HG02678 (cell line): ENCODE data around the gene LRMDA.

ENCODE experiments used
- ATAC-seq: cut with Tn5 transposase; IDR thresholded peaks from one replicate; pipeline ENCODE4 v1.9.1; 2021; ENCODE audit warnings: mild to moderate bottlenecking, moderate library complexity; ENCODE audit not compliant: unreplicated experiment

LRMDA gene

DNA sequence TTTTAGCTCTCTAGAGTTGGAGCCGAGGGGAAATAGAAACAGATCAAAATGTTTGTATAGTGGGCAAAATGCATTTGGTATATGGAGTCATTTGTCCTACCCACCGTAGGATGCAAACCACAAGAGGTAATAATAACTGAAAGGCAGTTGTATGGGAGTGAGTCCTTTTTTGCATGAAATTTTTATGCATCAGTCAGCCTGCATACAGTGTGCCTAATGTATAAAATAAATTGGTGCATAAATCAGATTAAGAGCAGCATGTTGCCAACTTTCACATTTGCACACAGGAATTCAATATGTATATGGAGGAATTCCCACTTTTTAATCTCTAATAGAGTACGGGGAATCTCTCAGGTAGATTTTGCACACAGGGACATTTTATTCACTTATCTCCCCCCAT, 262.8 kb downstream of the LRMDA start:
- ATAC-seq = no peak

DNA sequence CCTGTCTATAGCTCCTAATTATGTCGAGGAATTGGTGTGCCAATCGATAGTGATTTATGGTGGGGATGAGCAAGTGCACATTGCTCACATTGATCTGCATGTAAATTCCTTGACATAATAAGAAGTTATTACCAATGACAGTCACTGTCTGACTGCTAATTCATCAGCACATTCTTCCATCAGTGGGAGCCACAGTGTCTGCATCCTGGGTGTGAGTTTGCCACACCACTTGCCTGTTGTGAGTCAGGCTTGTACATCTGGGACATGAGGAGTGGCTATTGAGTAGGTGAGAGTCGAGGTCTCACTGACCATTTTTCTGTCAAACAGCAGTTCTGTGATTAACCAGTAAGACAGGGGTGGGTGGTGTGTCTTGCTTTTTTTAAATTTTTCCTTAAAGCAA, 263.4 kb downstream of the LRMDA start:
- ATAC-seq = no peak

DNA sequence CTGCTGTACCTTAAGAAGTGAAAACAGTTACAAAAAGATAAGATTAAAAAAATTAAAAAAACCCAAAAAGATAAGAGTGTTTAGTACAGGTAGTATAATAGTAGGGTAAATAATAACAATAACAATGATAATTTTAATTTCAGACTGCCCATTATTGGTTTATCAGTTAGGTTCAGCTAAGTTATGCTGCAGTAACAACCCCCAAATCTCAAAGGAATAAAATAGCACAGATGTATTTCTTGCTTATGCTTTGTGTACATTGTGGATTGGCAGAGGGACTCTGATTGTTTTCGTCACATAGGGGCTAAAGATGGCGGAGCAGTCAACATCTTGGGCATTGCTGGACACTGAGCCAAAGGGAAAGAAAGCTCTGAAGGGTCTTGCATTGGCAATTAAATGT, 264.6 kb downstream of the LRMDA start:
- no peak for ATAC-seq

DNA sequence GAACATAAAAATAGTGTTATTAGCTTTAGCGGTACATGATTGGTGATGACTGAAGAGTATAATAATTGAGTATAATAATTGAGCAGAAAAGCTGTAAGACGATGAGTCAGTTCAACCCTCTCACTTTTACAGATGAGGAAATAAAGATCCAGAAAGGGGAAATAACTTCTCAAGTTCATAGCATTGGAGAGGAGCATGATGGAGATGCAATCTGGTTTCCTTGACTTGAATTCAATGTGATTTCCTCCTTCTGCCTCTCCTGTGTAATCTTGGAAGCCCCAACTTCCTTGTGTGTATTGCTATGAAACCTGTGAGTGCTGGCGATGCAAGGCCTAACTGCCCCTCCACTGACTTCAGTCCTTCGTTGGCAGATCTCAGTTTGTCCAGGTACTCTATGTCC, 265.1 kb downstream of the LRMDA start:
- ATAC-seq = no peak

DNA sequence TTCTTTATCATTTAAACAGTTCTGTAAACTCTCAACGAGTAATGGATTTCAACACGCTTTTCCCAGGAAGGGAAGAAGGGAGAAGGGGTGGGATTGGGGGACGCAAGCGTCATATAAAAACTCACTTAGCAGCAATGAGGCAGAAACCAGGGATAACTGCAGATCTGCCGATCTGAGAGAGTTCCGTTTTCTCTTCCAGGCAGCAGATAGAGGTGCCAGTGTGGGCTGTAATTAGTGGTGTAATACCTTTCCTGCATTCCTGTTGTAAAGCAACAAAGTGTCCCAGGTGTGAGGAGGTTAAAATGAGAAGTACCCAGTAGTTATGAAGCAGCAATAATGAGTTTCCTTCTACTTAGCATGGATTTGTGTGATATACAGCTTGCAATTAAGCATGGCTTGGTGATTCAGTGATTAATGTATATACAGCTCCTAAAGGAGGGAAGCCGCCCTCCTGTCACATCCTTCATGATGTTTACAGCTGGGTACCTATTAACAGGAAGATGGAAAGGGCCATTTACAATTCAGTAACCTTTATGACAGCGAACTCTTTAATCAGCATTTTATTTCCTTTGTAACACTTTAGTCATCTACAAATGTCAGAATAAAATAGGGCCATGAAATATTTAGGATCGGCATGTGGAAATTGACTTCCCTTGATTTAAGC, 271.9 kb downstream of the LRMDA start:
- ATAC-seq = no peak

DNA sequence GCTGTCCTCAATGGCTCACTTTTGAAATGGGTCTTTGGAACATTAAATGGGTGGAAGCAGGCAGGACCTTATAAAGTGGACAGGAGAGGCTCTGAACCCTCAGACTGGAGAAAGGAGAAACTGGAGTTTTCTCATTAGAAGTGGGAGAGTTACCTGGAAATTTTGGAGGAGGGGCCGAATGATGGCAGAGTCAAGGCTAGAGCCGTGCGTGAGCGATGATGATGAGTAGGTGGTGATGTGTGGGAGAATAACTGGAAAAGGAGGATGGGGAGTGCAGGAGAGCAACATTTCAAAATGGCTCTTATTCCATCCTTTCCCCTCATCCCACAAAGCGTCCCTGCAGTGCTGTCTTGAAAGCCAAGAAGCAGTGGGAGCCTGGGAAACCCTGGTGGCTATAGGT, 274.0 kb downstream of the LRMDA start:
- no peak for ATAC-seq

DNA sequence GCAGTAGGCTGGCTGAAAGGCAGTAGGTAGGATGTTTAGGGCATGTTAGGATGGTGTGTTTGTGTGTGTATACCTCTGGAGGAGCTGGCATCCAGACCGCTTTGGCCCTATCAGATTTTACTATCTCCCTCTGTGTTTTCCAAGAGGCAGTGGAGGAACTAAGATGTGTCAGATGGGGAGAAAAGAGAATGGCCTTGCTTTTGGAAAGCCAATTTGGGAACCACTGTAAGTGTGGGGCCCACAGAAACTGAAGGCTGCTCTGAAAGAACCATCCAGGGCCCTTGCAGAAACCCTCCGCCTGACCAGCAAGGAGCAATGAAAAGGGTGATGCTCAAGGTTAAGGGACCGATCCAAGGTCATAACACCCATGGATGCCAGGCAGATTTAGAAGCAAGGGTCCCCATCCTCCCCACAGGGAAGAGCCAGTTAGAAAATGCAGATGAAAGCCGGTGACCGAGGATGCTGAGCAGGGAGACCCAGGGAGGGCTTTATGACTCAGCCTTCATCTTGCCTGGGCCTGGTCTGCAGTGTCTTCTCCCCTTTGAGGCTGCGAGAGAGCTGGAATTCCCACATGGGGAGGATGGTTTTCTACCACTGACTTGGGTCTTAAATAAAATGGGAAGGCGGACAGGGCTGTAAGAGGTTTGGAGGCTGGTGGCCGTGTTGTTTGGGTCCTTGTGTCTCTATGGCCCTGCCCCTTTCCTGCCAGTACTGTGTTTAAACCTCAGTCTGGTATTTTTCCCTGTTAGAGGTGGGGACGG, 275.8 kb downstream of the LRMDA start:
- no peak for ATAC-seq

DNA sequence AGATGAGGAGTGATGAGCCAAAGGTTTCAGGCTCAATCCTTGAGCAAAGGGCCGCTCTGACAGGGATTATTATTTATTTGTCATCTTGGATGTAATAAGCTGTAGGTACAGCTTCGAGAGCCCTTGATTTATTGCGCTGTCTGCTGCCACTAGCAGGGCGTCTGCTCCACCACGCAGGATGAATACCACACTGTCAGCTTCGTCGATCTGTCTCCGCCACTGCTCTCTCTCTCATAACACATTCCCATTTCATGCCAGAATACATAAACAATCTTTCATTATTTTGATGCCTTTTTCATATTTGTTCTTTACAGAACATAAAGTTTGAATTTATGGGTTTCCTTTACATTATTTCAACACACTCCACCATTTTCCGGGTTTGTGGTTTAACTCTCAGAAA, 276.6 kb downstream of the LRMDA start:
- ATAC-seq = no peak

DNA sequence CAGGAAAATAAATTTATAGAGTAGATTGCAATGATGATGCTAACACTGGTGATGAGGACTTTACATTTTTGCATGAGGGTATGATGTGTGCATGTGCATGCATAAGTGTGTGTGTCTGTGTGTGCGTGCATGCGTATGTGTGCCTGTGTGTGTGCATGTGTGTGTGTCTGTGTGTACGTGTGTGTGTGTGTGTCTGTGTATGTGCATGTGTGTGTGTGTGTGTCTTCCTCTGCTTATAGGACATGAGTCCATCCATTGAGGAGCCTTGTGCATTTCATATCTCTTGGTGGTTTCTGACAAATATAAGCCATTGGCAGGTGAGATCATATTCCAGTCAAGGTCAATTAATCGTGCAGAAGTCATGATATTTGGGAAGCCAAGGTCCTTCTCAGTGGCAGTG, 277.8 kb downstream of the LRMDA start:
- ATAC-seq = no peak

DNA sequence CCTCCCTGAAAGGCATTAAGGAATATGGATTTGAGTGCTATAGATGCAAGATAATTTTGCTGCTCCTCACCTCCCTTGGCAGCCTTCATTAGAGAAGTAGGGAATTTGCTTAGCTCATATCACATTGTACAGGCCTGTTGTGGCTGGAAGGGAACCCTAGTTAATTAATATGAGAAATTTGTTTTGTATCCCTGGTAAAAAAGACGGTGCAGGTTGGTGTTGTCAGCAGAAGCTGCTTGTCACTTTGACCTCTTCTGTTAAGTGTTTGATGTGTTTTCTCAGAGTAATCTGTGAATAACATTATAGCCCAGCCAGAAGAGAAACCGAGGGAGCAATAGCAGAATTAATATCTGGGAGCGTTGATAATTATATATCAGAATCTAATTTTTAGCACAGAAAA, 278.4 kb downstream of the LRMDA start:
- no peak for ATAC-seq

DNA sequence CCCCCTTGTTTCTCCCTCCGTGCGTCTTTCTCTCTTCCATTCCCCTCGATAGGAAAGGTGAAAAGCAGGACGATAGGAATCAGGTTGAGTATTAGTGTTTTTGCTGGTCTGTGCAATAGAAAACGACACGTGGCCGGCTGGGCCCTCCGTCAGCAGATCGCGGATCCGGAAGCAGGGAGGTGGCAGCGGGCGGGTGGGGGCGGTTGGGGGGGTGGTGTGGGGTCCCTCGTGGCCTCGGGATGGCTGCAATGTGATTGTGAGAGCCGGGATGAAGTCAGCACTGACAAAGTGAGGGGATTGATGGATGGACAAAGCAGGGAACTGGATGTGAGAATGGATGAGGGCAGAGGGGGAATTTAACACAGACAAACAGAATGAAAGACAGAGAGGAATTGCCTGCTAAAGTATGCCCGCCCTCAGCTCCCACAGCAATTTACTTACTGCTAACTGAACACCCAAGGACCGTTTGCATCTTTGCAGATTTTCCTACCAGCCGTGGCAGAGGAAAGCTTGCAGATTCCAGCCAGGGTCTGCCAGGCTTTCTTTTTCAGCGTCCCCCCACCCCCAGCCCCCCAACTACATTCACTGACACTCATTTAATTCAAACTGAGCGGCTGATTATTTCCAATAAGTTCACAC, 280.9 kb downstream of the LRMDA start:
- ATAC-seq = no peak

DNA sequence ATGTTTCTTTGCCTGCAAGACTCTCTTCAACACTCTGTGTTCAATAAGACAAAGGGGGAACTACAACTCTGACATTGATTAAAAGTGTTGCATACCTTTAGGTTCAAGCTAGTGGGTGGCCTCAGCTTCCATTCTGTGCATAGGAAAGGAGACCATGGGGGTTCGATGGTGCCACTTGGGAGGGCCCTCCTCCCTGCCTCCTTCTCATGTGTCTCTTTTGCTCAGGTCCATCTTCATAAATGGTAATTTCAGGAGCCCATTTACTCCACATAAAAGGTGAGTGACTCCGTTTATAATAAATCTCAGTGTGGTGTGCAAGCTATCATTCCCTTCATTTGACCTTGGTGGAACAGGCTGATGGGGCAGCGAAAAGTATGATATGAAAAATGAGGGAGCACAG, 285.1 kb downstream of the LRMDA start:
- ATAC-seq = no peak

DNA sequence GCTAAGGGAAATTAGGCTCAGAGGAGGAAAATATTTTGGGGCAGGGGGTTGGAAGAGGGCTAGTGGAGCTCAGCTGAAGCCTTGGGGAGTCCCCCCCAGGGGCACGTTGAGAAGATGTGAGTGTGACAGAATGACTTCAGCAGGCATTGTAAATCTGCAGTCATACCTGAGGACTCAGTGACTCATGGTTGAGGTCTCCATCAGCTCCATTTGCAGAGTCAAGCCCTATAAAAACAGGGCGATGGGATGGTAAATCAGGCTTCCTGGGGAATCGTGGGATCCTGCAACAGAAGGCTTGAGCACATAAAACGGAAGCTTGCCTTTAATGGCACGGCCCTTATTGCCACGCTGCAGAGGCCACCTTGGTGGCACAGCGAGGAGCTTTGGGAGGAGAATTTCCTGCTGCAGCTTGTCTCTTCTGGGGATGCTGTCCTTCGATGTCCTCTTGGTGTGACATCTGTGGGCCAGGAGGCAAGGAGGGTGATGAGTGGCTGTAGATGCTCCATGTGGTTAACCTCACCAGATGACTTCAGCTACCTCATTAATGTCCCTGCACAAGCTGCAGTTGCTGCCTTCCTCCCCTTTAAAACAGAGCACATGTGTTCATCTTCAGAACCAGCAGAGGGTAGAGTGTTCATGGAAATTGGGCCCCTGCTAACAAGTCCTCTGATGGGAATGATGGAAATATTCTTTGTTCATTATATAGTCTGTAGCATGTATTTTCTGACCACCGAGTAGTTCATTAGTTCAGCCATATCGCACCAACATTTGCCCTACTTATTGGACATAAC, 285.9 kb downstream of the LRMDA start:
- no peak for ATAC-seq

DNA sequence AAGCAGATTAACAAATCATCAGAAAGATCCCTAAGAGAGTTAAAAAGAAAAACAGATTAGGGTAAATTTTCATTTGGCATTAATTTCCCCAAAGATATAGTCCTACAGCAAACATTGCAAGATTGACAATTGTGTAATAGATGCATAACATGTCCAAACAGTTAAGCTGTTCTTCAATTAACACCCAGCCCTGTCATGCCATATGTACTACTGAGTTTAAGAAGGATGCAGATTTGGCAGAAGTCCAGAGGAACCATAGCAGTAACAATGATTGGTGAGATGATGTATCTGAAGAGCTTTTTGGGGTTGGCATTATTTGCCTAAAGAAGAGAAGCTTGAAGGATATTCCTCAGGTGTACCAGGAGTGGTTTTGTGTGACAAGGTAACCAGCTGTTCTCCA, 287.6 kb downstream of the LRMDA start:
- no peak for ATAC-seq

DNA sequence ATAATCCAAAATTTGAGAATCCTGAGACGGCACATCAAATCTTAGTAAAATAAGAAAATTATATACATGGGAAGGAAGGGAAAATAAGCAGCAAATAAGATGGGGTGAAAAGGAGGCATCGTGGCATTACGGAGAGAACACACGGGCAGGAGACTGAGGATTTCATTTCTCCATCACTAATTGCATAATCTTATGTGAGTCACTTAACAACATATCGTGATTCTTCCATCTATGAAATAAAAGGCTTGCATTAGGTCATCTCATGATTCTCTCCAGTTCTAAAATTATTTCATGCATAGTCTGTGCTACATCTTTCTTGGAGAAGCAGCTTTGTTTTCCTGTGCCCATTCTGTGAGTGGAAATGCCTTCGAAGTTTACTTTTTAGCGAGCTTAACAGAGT, 288.7 kb downstream of the LRMDA start:
- no peak for ATAC-seq

DNA sequence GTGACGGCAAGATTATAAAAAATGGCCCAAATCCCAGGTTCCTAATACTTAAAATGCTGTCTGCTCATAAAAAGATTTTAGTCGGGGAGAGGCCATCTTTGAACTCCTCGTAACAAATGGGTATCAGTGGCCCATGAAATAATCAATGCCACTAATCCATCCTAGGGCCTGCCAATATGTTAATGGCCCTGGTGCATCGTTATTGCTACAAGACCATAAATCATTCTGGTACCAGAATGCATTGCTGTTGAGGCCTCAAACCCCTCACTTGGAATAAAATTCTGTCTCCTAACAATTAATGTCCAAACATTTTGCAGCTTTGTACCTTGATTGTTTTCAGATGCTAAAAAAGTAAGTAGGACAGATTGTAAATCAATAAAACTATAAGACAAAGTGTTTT, 290.6 kb downstream of the LRMDA start:
- no peak for ATAC-seq

DNA sequence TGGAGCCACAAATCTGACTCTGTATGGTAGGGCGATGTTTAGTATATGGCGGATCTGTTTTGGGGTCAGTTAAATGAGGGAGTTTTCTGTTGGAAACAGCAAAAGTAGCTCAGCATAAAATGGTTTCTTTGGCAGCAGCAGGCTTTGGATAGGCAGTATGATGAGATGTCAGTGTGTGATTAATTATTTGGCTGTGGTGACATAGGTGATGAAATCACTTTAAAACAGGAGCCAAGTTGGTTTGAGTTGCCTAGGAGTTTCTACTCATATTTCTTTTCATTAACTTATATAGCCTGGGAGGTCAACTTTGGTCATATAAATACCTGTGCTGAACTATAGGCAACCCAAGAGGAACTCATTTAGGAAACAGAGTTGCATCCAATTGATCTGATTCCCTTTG, 291.2 kb downstream of the LRMDA start:
- no peak for ATAC-seq

DNA sequence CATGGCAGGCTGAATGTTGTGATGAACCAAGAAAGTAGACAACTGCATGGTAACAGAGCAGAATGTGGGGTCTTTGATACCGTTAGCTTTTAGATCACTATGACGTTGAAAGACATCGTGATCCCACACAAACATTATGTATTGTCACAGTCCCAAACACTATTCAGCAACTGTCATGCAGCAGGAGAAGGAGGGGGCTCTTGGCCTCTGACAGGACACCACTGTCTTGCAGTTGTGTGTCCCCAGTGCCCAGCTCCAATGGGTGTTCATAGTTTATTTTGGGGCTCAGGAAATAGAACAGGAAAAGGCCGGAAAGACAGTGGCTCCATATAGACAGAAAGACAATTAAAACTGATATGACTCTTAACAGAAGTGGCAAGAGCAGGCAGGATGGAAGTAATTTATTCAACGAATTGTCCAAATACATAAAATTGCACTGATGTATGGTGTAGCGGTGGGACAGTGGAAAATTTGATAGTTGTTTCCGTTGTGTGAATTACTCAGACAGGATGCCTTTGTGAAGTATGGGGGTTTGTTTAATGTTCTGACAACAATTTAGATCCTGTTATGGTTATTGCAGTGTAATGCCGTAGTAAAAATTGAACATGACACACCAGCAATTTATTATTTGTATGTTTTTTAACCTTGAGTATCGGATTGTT, 292.0 kb downstream of the LRMDA start:
- no peak for ATAC-seq

DNA sequence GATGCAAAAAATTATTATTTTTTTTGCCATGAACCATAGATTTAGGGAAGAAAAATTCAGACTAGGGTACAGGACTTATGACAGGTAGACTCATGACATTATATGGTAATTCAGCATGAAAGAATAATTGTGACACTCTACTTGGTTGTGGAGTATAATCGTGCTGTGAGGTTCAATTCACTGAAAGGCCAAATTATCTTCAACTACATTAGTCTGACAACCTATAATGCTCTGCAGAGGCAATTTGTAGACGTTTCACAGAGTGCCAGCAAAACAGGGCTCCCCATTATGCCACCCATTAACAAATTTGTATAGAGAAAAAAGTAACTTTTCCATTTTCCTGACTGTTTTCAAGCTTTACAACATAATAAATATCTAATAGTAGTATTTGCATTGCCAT, 292.6 kb downstream of the LRMDA start:
- ATAC-seq = no peak

DNA sequence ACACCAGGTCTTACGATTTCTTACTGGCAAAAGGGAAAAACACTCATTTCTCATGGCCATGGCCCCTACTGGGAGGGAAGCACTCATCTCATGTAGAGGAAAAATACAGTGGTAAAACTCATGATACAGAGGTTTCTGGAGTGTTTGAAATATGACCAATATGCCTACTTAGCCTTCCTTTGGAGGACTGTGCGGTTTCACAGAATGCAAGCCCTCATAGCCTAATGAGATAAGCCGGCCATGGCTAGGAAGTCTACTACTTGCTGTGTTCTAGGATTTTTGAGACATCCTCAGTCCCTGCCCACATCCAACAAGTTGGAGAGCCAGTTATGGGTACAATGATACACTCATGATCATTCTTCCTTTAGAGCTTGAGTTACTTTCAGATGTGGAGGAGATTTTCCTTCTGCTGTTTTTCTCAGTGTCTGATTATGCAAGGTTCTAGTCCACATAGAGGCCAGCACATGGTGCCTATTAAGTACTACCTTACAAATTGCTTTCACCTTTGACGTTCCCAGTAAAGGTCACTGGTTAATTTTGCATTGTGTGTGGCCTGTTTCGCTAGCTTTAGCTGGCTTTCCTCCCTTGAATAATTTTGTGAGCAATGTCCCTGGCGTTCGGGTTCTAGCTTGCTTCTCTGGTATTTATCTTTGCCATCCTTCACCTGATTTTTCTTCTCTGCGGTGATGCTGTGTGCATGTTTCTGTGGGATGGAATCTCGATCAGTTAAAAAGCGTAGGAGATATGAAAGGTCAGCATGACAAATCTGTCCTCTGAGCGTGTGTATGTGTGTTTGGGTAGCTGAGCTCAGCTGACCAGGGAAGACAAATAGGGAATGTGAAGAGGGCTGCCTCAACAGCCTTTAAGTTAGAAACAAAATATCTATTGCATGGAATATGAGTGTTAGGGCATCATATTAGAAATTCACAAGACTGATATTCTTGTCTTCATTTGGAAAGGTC, 295.4 kb downstream of the LRMDA start:
- no peak for ATAC-seq
